Measurements from ENCODE around the gene SCML2. TPM values are rescaled to one million over a fixed set of nuclear protein-coding genes. Genes with fewer than 3 reads are reported as not detected.
A peak's percentile ranks its signal among the peaks of the same experiment; 100 is the strongest.
"Not testable (repeated sequence)": the region's sequence is repeated elsewhere in the genome, so short reads cannot be mapped to it uniquely, and the experiment has no call there.

SCML2 gene
- total RNA-seq: 15.0 TPM

- DNase-seq: peak; percentile 14
Measured at GRCh38 chrX:18354369-18355223, at the start of gene SCML2. TSS of gene SCML2 (minus strand) at chrX:18354688. CDS start at chrX:18334071, 20,617 bp downstream.

GRCh38 chrX:18401848-18402213, 47.3 kb upstream of the SCML2 start:
- DNase-seq: no peak

- no peak for DNase-seq
Measured at GRCh38 chrX:18394477-18394876, 40.0 kb upstream of the SCML2 start.

GRCh38 chrX:18390941-18391538, 36.6 kb upstream of the SCML2 start:
- DNase-seq: no peak

DNA sequence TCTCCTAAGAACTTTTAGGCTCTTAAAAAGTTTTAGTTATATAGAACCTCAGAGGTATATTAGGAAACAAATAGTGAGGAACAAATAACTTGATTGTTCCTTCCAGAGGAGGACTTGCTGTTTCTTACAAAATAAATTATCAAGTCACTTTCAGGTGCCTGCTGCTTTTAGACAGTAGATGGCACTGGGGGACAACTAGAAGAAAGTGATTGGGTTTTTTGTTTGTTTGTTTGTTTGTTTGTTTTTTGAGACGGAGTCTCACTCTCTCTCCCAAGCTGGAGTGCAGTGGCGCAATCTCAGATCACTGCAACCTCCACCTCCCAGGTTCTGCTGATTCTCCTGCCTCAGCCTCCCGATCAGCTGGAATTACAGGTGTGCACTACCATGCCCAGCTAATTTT, 35.5 kb upstream of the SCML2 start:
- DNase-seq: no peak

- DNase-seq: no peak
Measured at GRCh38 chrX:18377796-18378195, 23.3 kb upstream of the SCML2 start.

DNA sequence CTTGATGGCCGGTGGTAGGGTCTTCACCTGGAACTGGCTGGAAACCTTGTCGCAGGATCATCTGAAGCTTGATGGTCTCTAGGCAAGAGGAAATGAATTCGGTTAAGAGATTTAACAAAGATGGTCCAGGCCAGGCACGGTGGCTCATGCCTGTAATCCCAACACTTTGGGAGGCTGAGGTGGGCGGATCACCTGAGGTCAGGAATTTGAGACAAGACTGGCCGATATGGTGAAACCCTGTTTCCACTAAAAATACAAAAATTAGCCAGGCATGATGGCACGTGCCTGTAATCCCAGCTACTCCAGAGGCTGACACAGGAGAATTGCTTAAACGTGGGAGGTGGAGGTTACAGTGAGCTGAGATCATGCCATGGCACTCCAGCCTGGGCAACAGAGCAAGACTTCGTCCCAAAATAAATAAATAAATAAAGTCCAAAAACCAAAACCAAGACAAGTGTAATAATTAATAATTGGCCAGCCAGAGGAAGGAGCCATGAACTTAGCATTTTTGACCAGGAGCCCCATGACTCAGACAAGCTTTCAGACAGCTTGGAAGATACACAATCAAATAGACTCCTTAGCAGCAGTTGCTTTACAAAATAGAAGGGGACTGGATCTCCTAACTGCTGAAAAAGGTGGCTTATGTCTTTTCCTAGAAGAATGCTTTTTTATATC, 20.8 kb upstream of the SCML2 start:
- DNase-seq: not testable (repeated sequence)

GRCh38 chrX:18369096-18369495, 14.6 kb upstream of the SCML2 start:
- DNase-seq: not testable (repeated sequence)

DNA sequence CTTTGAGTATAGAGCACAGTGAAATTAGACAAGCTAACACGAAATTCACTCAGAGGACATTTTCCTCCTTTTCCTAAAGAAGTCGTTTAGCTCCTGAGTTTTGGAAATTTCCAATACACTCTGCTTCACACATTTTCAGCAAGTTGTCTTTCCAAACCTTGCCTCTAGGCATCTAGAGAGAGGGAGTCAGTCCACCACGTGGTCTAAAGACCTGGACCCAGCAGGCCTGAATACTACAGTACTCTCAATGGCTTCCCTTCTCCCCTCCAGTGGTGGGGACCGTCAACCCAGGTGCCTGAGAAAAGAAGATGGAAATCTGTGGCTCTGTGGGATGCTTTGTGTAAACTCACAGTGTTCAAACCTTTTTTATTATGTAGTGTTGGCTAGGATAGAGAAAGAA, 13.9 kb upstream of the SCML2 start:
- no peak for DNase-seq

GRCh38 chrX:18360867-18361266, 6.4 kb upstream of the SCML2 start:
- DNase-seq: no peak

DNA sequence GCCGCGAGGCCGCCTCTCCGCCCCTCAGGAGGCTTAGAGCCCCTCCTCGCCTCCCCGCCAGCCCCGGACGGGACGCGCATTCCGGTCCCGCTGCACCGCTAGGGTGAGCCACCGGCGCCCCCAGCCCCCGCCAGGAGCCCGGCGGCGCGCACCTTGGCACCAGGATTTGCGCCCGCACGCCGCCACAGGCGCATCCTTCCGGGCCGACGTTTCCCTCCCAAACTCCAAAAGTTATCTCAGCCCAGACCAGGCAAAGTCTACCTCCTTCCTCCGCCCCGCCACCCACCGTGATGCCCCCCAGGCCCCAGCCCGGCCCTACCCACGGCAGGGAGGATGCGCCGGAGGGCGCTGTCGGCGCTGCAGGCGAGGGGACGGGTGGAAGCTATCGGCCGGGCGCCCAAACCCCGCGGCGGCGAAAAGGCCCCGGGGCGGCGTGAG, 538 bp downstream of the SCML2 start:
- DNase-seq: peak; percentile 0

DNA sequence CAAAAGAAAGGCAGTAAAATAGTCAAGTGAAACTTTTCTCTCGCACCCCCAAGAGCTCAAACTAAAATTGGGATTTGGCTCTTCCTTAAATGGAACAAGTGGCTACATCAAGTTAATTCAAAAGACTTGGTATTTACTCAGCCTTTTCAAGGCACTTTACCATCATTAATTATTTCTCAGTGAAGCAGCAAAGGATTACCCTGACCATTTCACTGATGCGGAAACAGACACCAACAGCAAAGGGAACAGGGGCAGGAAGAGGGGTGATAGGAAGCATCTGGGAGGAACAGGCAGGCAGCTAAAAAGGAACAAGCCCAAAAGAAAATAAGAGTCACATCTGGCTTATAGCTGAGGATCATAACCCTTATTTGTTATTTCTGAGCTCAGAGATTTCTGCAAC, 2.7 kb downstream of the SCML2 start:
- no peak for DNase-seq

DNA sequence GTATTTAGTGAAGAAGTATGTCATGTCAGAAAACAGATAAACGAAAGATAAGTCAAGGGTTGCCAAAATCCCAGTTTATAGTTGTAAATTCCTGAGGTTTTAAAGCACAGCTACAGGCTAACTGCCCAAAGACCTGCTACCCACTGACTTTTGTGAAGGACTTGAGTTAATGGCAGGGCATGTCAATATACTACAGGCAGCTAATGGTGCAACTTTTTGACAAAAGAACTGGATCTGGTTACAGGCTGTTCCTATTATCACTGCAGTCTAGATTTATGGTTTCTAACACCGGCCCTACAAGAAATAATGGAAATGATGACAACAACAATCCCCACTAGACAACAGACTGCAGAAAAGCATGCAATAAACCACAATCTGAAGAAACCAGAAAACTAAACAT, 6.4 kb downstream of the SCML2 start:
- DNase-seq: no peak

GRCh38 chrX:18309401-18309800, 45.1 kb downstream of the SCML2 start:
- DNase-seq: no peak

DNA sequence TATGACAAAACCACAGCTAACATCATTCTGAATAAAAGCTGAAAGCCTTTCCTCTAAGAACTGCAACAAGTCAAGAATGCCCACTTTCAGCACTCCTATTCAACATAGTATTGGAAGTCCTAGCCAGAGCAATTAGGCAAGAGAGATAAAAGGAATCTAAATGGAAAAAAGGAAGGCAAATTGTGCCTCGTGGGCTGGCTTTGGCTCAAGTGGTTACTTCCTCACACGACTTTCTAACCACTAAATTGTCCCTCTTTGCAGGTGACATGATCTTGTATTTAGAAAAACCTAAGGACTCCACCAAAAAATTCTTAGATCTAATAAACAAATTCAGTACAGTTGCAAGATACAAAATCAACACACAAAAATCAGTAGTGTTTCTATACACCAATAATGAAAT, 57.2 kb downstream of the SCML2 start:
- no peak for DNase-seq

GRCh38 chrX:18294893-18295292, 59.6 kb downstream of the SCML2 start:
- no peak for DNase-seq

- no peak for DNase-seq
Measured at GRCh38 chrX:18291006-18291545, 63.4 kb downstream of the SCML2 start.

DNA sequence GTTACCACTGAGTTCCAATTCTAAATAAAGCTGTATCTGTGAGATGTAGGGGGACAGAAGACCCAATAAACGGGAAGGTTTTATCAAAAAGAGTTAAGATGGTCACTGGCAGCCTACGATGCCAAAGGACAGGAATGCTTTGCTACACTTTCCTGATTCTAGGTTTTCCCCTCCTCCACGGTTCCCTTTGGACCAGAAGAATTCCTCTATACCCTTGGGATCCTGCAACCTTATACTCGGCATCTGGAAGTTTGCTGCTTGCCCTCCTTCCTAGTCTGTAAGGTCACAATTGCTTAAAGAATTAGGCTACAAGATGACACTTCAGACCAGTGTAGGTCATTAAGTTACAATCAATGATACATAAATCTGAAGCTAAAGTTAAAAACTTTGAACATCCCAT, 64.3 kb downstream of the SCML2 start:
- no peak for DNase-seq

GRCh38 chrX:18288716-18289115, 65.8 kb downstream of the SCML2 start:
- no peak for DNase-seq

GRCh38 chrX:18286322-18286831, 68.1 kb downstream of the SCML2 start:
- DNase-seq: no peak

GRCh38 chrX:18278449-18278848, 76.0 kb downstream of the SCML2 start:
- DNase-seq: no peak

GRCh38 chrX:18272222-18272621, 82.3 kb downstream of the SCML2 start:
- DNase-seq: no peak

GRCh38 chrX:18271725-18272124, 82.8 kb downstream of the SCML2 start:
- no peak for DNase-seq

Data from occipital lobe (tissue), 2 donors.